ENCODE results near the gene PIM3. TPM values are rescaled to one million over a fixed set of nuclear protein-coding genes. Genes with fewer than 3 reads are reported as not detected.
A peak's percentile ranks its signal among the peaks of the same experiment; 100 is the strongest.

The PIM3 gene
- total RNA-seq, 1 donor from 2014 or later: 18.6 TPM

DNA sequence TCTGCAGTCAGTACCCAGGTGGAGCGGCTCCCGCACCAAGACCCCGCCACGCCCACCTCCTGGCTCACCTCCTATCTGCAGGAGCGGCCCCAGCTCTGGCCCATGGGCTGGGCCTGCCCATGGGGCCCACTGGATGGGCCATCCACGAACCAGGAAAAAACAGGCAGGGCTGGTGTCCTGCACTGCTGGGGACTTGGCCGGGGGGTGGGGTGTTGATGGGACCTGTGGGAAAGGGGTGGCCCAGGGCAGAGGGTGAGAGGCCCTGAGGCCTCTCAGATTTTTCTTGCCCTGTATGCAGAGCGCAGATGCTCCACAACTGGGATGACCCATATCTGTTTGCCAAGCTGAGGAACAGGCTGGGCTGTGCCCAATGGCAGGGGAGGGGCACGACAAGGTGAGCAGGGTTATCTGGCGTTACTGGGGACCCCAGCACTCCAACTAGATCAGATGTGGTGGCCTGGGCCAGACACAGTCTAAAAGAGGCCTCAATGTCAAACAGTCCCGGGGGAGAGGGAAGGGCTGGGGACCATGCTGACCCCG is 2.7 kb upstream of the PIM3 start:
- H3K36me3 Mint-ChIP-seq (ENCODE audit: unreplicated experiment): no peaks in the 10 kb centered on the region
- peaks cover 8% of the 10 kb centered on the region for H3K4me1 Mint-ChIP-seq (ENCODE audit: unreplicated experiment)
- no peaks in the 10 kb centered on the region for H3K27me3 Mint-ChIP-seq (ENCODE audit: unreplicated experiment)
- no peak overlapping the region for H3K4me3 Mint-ChIP-seq (ENCODE audit: unreplicated experiment)
- DNase-seq (ENCODE audit: extremely low spot score, unreplicated experiment): no peak
- TF ChIP-seq, protein P1, sequence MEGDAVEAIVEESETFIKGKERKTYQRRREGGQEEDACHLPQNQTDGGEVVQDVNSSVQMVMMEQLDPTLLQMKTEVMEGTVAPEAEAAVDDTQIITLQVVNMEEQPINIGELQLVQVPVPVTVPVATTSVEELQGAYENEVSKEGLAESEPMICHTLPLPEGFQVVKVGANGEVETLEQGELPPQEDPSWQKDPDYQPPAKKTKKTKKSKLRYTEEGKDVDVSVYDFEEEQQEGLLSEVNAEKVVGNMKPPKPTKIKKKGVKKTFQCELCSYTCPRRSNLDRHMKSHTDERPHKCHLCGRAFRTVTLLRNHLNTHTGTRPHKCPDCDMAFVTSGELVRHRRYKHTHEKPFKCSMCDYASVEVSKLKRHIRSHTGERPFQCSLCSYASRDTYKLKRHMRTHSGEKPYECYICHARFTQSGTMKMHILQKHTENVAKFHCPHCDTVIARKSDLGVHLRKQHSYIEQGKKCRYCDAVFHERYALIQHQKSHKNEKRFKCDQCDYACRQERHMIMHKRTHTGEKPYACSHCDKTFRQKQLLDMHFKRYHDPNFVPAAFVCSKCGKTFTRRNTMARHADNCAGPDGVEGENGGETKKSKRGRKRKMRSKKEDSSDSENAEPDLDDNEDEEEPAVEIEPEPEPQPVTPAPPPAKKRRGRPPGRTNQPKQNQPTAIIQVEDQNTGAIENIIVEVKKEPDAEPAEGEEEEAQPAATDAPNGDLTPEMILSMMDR (IDR thresholded peaks at IDR 0.05): no peak
- no peak overlapping the region for H3K27ac Mint-ChIP-seq (ENCODE audit: unreplicated experiment)
- H3K9me3 Mint-ChIP-seq (ENCODE audit: unreplicated experiment): no peaks in the 10 kb centered on the region

- Mint-ChIP-seq H3K27ac (ENCODE audit: unreplicated experiment) (no peak overlapping the region), H3K27me3 (ENCODE audit: unreplicated experiment) (no peaks in the 10 kb centered on the region), H3K4me1 (ENCODE audit: unreplicated experiment) (peaks cover 12% of the 10 kb centered on the region), H3K4me3 (ENCODE audit: unreplicated experiment) (no peak overlapping the region), H3K36me3 (ENCODE audit: unreplicated experiment) (peaks cover under 1% of the 10 kb centered on the region), H3K9me3 (ENCODE audit: unreplicated experiment) (no peaks in the 10 kb centered on the region)
- no peak for DNase-seq (ENCODE audit: extremely low spot score, unreplicated experiment)
- TF ChIP-seq, protein P1 (IDR thresholded peaks at IDR 0.05): no peak
These were observed 2.1 kb upstream of the PIM3 start for GRCh38 chr22:49958366-49958921.

DNA sequence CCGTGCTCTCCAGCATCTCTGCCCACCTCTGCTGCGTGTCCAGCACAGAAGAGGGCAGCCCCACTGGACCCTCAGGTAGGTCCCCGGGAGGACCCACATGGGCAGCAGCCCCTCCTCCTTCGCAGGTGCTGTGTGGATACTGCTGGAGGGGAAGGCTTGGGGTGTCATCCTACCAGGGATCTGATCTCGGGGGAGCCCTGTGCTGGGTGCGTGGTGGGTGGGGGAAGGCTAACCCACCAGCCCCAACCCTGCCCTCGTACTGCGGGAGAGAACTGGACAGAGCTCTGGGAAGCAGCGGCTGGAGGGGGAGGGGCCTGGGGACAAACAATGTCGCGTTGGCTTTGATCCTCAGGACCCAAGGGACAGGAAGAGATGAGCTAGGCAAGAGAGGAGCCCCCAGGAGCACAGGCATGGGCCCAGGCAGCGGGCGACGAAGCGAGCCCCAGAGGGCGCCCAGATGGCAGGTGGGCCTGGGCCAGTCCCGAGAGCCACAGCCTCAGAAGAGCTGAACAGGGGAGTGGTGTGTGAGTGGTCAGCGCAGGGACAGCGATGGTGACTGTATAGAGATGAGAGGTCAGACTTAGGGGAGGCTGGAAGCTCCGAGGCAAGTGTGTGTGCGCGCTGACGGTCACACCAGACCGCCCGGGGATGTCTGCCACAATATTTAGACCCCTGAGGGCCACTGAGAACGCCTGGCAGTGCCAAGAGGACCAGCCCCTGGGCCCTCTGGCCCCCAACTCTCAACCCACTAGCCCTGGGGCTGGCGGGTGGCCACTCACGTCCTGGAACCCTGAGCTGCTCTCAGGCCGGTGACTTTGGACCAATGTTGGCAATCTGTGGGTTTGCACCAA is 1.4 kb upstream of the PIM3 start:
- TF ChIP-seq, protein P1 (IDR thresholded peaks at IDR 0.05): no peak
- H3K4me1 Mint-ChIP-seq (ENCODE audit: unreplicated experiment): peaks cover 18% of the 10 kb centered on the region
- peaks cover 7% of the 10 kb centered on the region for H3K36me3 Mint-ChIP-seq (ENCODE audit: unreplicated experiment)
- no peaks in the 10 kb centered on the region for H3K27me3 Mint-ChIP-seq (ENCODE audit: unreplicated experiment)
- peak overlapping the region; percentile 10 for H3K27ac Mint-ChIP-seq (ENCODE audit: unreplicated experiment)
- peak overlapping the region; percentile 60 for H3K4me3 Mint-ChIP-seq (ENCODE audit: unreplicated experiment)
- H3K9me3 Mint-ChIP-seq (ENCODE audit: unreplicated experiment): no peaks in the 10 kb centered on the region
- DNase-seq (ENCODE audit: extremely low spot score, unreplicated experiment): no peak

- Mint-ChIP-seq H3K4me1 (ENCODE audit: unreplicated experiment) (peaks cover 22% of the 10 kb centered on the region), H3K36me3 (ENCODE audit: unreplicated experiment) (peaks cover 7% of the 10 kb centered on the region), H3K27ac (ENCODE audit: unreplicated experiment) (no peak overlapping the region), H3K9me3 (ENCODE audit: unreplicated experiment) (no peaks in the 10 kb centered on the region), H3K4me3 (ENCODE audit: unreplicated experiment) (peak overlapping the region; percentile 60), H3K27me3 (ENCODE audit: unreplicated experiment) (no peaks in the 10 kb centered on the region)
- DNase-seq (ENCODE audit: extremely low spot score, unreplicated experiment): no peak
- TF ChIP-seq, protein P1 (IDR thresholded peaks at IDR 0.05): no peak
These were observed 802 bp upstream of the PIM3 start for GRCh38 chr22:49959782-49960158.

GRCh38 chr22:49961005-49961600 is 531 bp downstream of the PIM3 start:
- Mint-ChIP-seq H3K27me3 (ENCODE audit: unreplicated experiment) (no peaks in the 10 kb centered on the region), H3K4me3 (ENCODE audit: unreplicated experiment) (peak overlapping the region; percentile 85), H3K4me1 (ENCODE audit: unreplicated experiment) (peaks cover 26% of the 10 kb centered on the region), H3K36me3 (ENCODE audit: unreplicated experiment) (peaks cover 7% of the 10 kb centered on the region), H3K27ac (ENCODE audit: unreplicated experiment) (peak overlapping the region; percentile 84), H3K9me3 (ENCODE audit: unreplicated experiment) (no peaks in the 10 kb centered on the region)
- TF ChIP-seq, protein P1 (IDR thresholded peaks at IDR 0.05): no peak
- DNase-seq (ENCODE audit: extremely low spot score, unreplicated experiment): no peak
